Keratinocyte (primary cell): ENCODE data around the gene ATF3.

Source experiments
- CTCF ChIP-seq, 3 experiments: IDR thresholded peaks in 1 of 3; conservative IDR thresholded peaks in 1 of 3; optimal IDR thresholded peaks in 1 of 3; 2 replicates in 2 of 3; 3 replicates in 1 of 3; pipeline versions ENCODE3 to v1.5.1; 2011; ENCODE audit warnings: low read length in 3 of 3, mild to moderate bottlenecking in 3 of 3, moderate library complexity in 2 of 3, control low read depth in 1 of 3, inconsistent platforms in 1 of 3; ENCODE audit not compliant: insufficient read depth in 2 of 3; ENCODE audit errors: extremely low read depth in 1 of 3
- EZH2 ChIP-seq: IDR thresholded peaks from one replicate; pipeline ENCODE4 v1.6.1; 2012; ENCODE audit warnings: inconsistent platforms, mild to moderate bottlenecking, low read length, moderate library complexity

GRCh38 chr1:212566522-212567479 is 41.8 kb upstream of the ATF3 start:
- TF ChIP-seq CTCF (optimal IDR thresholded peaks at IDR 0.05 in 1 of 3, IDR thresholded peaks at IDR 0.05 in 1 of 3, conservative IDR thresholded peaks at IDR 0.05 in 1 of 3; ENCODE audit: extremely low read depth in 1 of 3, insufficient read depth in 2 of 3, low read length in 3 of 3) (no peak), EZH2 (no peak)
